Astrocyte of the cerebellum (primary cell): Measurements from ENCODE around the gene TTC38.

ENCODE experiments used
- DNase-seq: peaks from one replicate; pipeline ENCODE4 v3.0.0-alpha.2; 2011; ENCODE audit warnings: low read depth
- H3K4me3 ChIP-seq: 2 replicates; pipeline ENCODE4 v1.5.1; 2011; ENCODE audit warnings: mild to moderate bottlenecking, low read depth, low read length, moderate library complexity
- CTCF ChIP-seq: IDR thresholded peaks from 2 replicates; pipeline ENCODE4 v1.5.1; 2012; ENCODE audit warnings: low read length, low read depth, moderate library complexity, mild to moderate bottlenecking; ENCODE audit errors: missing control alignments
- in situ Hi-C: cut with HindIII; loops from 2 replicates; pipeline ENCODE4 v1.10.0; 2017; ENCODE audit warnings: low sequenced_read_pairs

TTC38 gene

GRCh38 chr22:46297151-46297812 lies 29.5 kb downstream of the TTC38 start:
- TF ChIP-seq CTCF: no peak
- peak overlapping the region; percentile 74 for H3K4me3 ChIP-seq
- DNase-seq: no peak
- in situ Hi-C loops: no loop called here

GRCh38 chr22:46299101-46299500 lies 31.3 kb downstream of the TTC38 start:
- in situ Hi-C loops: no loop called here
- no peak overlapping the region for H3K4me3 ChIP-seq
- no peak for DNase-seq
- no peak for TF ChIP-seq CTCF

GRCh38 chr22:46300491-46300890 lies 32.7 kb downstream of the TTC38 start:
- H3K4me3 ChIP-seq: no peak overlapping the region
- in situ Hi-C loops: loop anchor here (25.0 kb wide), 1 partner anchor 288 kb away; no protein-coding TSS in a partner anchor
- no peak for TF ChIP-seq CTCF
- DNase-seq: no peak

- DNase-seq: no peak
- no peak overlapping the region for H3K4me3 ChIP-seq
- in situ Hi-C loops: loop anchor here (25.0 kb wide), 1 partner anchor 291 kb away; no protein-coding TSS in a partner anchor
- no peak for TF ChIP-seq CTCF
Measured at GRCh38 chr22:46303347-46303965, 35.6 kb downstream of the TTC38 start.

- no peak overlapping the region for H3K4me3 ChIP-seq
- in situ Hi-C loops: loop anchor here (25.0 kb wide), 1 partner anchor 296 kb away; no protein-coding TSS in a partner anchor
- no peak for TF ChIP-seq CTCF
- DNase-seq: no peak
Measured at GRCh38 chr22:46308283-46308988, 40.6 kb downstream of the TTC38 start.

- no peak for DNase-seq
- in situ Hi-C loops: loop anchor here (25.0 kb wide), 1 partner anchor 297 kb away; no protein-coding TSS in a partner anchor
- TF ChIP-seq CTCF: no peak
- H3K4me3 ChIP-seq: no peak overlapping the region
Measured at GRCh38 chr22:46309526-46310085, 41.8 kb downstream of the TTC38 start.
